ENCODE results near the gene PPP5C.
A peak's percentile ranks its signal among the peaks of the same experiment; 100 is the strongest.
"Not testable (repeated sequence)": the region's sequence is repeated elsewhere in the genome, so short reads cannot be mapped to it uniquely, and the experiment has no call there.

Gene PPP5C

GRCh38 chr19:46367426-46367825 lies 20.5 kb downstream of the PPP5C start:
- Mint-ChIP-seq H3K27ac (peak overlapping the region; percentile 32), H3K4me3 (no peak overlapping the region), H3K36me3 (peaks cover 33% of the 10 kb centered on the region), H3K9me3 (no peaks in the 10 kb centered on the region), H3K4me1 (peaks cover 57% of the 10 kb centered on the region)
- no peak for DNase-seq (ENCODE audit: low spot score in 2 of 2)
- ATAC-seq, result no peak

- DNase-seq (ENCODE audit: low spot score in 2 of 2), result no peak
- Mint-ChIP-seq H3K9me3 (no peaks in the 10 kb centered on the region), H3K36me3 (peaks cover 32% of the 10 kb centered on the region), H3K4me3 (no peak overlapping the region), H3K27ac (no peak overlapping the region), H3K4me1 (peaks cover 58% of the 10 kb centered on the region)
- ATAC-seq, result no peak
Observed at GRCh38 chr19:46368116-46368515, 21.2 kb downstream of the PPP5C start.

GRCh38 chr19:46369817-46370216 lies 22.9 kb downstream of the PPP5C start:
- Mint-ChIP-seq H3K4me3 (no peak overlapping the region), H3K4me1 (peaks cover 49% of the 10 kb centered on the region), H3K9me3 (no peaks in the 10 kb centered on the region), H3K36me3 (peaks cover 19% of the 10 kb centered on the region), H3K27ac (no peak overlapping the region)
- no peak for DNase-seq (ENCODE audit: low spot score in 2 of 2)
- ATAC-seq, result peak; percentile 67

DNA sequence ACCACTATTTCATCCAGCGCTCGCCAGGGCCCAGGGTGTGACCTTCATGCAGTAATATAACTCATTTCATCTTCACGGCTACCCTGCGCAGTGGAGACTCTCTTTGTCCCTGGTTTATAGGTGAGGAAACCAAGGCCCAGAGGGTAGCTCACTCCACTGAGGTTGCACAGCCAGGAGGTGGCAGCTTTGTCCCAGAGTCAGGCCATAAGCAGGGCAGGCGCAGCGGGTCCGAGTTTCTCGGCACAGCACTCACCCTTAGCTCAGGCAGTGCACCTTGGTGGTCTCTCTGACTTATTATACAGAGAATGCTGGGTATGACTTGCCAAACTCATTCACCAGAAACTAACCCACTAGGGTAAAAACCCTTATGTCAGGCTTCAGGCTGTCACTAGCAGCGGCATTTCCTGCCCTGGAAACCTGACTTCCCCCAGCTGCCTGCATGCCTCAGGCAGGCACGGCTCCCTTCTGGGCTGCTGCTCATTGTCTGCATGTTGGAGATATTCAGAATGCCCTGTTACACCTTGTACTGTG lies 24.5 kb downstream of the PPP5C start:
- H3K27ac Mint-ChIP-seq, result peak overlapping the region; percentile 65

DNA sequence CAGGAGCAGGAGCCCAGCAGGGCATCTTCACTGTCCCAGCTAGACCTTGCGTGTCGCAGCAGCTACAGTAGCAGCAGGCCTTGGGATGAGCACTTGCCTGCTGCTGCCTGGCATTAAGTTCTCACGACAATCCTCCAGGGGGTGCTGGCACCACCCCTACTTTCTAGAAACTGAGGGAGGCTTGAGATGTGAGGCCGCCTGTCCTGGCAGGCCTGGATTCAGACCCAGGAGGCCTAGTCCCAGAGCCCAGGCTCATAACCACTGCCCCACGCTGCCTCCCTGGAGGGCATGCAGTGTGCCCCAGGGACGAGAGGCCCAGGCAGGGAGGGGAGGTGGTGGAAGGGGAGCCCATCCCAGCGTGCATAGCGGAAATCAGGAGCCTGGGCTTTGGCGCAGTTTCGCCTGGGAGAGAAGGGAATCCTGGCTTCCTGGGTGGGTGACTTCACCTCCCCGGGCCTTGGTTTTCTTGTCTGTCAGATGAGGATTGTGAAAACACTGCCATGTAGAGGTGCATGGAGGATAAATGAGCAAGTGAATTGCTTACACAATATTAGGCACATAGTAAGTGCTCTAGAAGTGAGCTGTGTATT lies 26.1 kb downstream of the PPP5C start:
- H3K4me3 Mint-ChIP-seq, result no peak overlapping the region
- peaks cover 31% of the 10 kb centered on the region for H3K36me3 Mint-ChIP-seq
- ATAC-seq (no peak), DNase-seq (ENCODE audit: low spot score in 2 of 2) (no peak)
- peaks cover 38% of the 10 kb centered on the region for H3K4me1 Mint-ChIP-seq
- H3K27ac Mint-ChIP-seq, result peak overlapping the region; percentile 65
- H3K9me3 Mint-ChIP-seq, result no peaks in the 10 kb centered on the region

More for the DNA sequence above, 24.5 kb downstream of the PPP5C start:
- H3K9me3 Mint-ChIP-seq, result no peaks in the 10 kb centered on the region
- H3K4me1 Mint-ChIP-seq, result peaks cover 48% of the 10 kb centered on the region
- H3K36me3 Mint-ChIP-seq, result peaks cover 17% of the 10 kb centered on the region
- ATAC-seq (peak; percentile 80), DNase-seq (ENCODE audit: low spot score in 2 of 2) (no peak)
- H3K4me3 Mint-ChIP-seq, result no peak overlapping the region

DNA sequence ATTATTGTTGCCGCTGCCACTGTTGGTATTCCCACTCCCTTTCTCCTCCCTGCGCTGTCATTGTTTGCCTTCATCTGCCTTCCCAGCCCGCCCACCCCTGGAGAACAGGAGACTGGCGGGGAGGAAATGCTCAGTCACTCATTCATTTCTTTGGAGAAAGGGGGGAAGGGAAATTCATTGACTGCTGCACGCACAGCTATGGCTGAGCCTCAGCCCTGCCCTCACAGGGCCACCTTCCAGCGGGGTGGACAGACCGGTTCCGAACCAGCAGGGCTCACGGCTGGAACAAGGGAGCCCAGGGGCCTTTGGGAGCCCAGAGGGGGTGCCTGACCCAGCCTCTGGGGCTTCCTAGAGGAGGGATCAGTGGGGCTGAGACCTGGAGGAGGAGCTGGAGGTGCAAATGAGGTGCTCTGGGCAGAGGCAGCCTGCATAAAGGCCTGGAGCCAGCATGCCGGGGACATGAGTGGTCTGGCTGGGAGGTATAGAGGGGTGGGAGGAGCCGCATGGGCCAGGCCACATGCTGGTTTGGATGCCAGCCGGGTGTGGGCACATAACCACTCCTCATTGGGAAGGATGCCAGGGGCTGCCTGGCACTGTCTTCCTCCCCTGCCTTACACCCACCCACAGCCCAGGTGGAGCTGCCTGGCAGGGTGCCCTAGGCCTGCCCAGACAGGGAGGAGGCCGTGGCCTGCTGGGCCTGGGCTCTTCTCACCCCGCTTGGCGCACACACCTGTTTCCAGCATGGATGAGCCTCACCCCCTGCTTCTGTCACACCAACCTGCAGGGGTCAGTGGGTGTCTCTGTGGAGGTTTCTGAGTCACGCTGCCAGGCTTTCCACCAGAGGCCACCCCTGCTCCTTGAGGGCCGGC lies 26.8 kb downstream of the PPP5C start:
- DNase-seq (ENCODE audit: low spot score in 2 of 2), result no peak
- peaks cover 36% of the 10 kb centered on the region for H3K4me1 Mint-ChIP-seq
- H3K4me3 Mint-ChIP-seq, result no peak overlapping the region

GRCh38 chr19:46374536-46375475 lies 27.9 kb downstream of the PPP5C start:
- peak overlapping the region; percentile 14 for H3K27ac Mint-ChIP-seq
- H3K9me3 Mint-ChIP-seq, result no peaks in the 10 kb centered on the region
- no peak overlapping the region for H3K4me3 Mint-ChIP-seq
- peaks cover 49% of the 10 kb centered on the region for H3K36me3 Mint-ChIP-seq
- DNase-seq (ENCODE audit: low spot score in 2 of 2) (no peak), ATAC-seq (no peak)
- H3K4me1 Mint-ChIP-seq, result peaks cover 29% of the 10 kb centered on the region

More for the DNA sequence above, 26.8 kb downstream of the PPP5C start:
- ATAC-seq, result no peak
- H3K36me3 Mint-ChIP-seq, result peaks cover 38% of the 10 kb centered on the region
- H3K27ac Mint-ChIP-seq, result no peak overlapping the region
- H3K9me3 Mint-ChIP-seq, result no peaks in the 10 kb centered on the region

- not testable (repeated sequence) for H3K9me3 Mint-ChIP-seq; H3K4me3 Mint-ChIP-seq; ATAC-seq; DNase-seq (ENCODE audit: low spot score in 2 of 2)
- H3K36me3 Mint-ChIP-seq, result peaks cover 56% of the 10 kb centered on the region
- peaks cover 27% of the 10 kb centered on the region for H3K4me1 Mint-ChIP-seq
- peak overlapping the region; percentile 14 for H3K27ac Mint-ChIP-seq
Observed at GRCh38 chr19:46375476-46376067, 28.7 kb downstream of the PPP5C start.

DNA sequence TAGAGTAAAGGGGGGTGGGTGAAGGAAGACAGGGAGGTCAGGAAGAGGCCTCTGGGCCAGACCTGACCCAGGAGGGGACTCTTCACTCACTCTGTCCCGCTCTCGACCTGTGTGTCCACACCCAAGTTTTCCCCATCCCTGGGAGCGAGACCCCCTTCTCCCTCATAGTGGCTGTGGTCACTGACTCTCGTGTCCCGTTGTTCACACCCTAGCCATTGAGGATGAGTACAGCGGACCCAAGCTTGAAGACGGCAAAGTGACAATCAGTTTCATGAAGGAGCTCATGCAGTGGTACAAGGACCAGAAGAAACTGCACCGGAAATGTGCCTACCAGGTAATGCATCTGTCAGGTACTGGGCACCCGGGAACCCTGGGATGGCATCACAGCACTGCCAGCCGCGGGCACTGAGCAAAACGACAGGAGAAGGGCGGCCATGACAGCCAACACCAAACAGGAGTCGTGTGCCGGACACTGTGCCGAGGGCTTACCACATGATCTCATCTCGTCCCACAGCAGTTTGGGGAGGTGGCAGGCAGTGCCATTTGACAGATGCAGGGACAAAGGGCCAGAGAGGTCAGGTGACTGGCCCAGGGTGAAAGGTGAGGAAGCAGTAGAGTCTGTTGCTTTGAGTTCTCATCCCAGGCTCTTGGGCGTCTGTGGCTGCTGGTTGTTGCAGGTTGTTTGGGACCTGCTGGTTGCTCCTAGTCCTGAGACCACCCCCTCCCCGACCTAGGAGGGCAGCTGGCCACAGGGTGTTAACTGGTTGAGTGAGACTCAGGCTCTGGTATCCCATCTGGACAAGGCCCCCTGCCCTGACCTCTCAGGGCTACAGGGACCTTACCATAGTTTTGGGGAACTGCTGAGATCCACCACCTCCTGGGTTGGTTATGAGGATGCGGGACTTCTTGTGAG lies 29.6 kb downstream of the PPP5C start:
- Mint-ChIP-seq H3K27ac (peak overlapping the region; percentile 14), H3K36me3 (peaks cover 57% of the 10 kb centered on the region), H3K9me3 (no peaks in the 10 kb centered on the region), H3K4me1 (peaks cover 18% of the 10 kb centered on the region), H3K4me3 (no peak overlapping the region)
- no peak for DNase-seq (ENCODE audit: low spot score in 2 of 2)
- ATAC-seq, result no peak

GRCh38 chr19:46378268-46378667 lies 31.4 kb downstream of the PPP5C start:
- Mint-ChIP-seq H3K36me3 (peaks cover 74% of the 10 kb centered on the region), H3K4me3 (no peak overlapping the region), H3K4me1 (peaks cover 8% of the 10 kb centered on the region), H3K27ac (no peak overlapping the region), H3K9me3 (no peaks in the 10 kb centered on the region)
- no peak for DNase-seq (ENCODE audit: low spot score in 2 of 2)
- ATAC-seq, result no peak

- Mint-ChIP-seq H3K4me3 (no peak overlapping the region), H3K4me1 (peaks cover 8% of the 10 kb centered on the region), H3K27ac (peak overlapping the region; percentile 3), H3K36me3 (peaks cover 96% of the 10 kb centered on the region), H3K9me3 (no peaks in the 10 kb centered on the region)
- no peak for ATAC-seq
- DNase-seq (ENCODE audit: low spot score in 2 of 2), result no peak
Observed at GRCh38 chr19:46380690-46381089, 33.8 kb downstream of the PPP5C start.

GRCh38 chr19:46381346-46381745 lies 34.5 kb downstream of the PPP5C start:
- Mint-ChIP-seq H3K27ac (peak overlapping the region; percentile 3), H3K4me1 (peaks cover under 1% of the 10 kb centered on the region), H3K4me3 (no peak overlapping the region), H3K9me3 (no peaks in the 10 kb centered on the region), H3K36me3 (peaks cover 94% of the 10 kb centered on the region)
- DNase-seq (ENCODE audit: low spot score in 2 of 2), result no peak
- ATAC-seq, result no peak

DNA sequence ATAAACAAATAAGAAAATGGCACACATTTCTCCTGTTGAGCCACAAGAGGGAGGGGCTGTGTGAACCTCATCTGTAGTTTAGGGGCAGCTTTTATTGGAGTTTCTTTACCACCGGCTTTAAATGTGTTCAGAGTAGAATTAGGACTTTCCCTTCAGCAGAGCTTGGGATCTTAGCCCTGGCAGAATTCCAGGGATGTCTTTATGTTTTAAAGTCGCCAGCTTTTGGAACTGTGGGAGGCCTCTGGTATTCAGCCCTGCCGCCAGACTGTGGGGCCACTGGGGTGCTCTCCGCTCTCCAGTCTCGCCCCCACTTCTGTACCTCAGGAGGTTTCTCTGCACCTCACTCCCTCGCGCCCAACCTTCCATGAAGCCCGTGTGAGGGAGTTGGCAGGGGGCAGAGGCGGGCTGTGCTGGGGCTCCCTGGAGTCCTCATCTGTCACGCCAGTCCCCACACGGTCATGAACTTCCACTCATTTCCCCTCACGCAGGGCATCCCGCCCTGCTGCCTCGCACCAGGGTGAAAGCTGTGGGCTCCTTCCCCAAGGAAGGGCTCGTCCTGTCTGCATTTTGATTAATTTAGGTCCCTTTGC lies 35.0 kb downstream of the PPP5C start:
- ATAC-seq (no peak), DNase-seq (ENCODE audit: low spot score in 2 of 2) (no peak)
- Mint-ChIP-seq H3K27ac (no peak overlapping the region), H3K4me1 (no peaks in the 10 kb centered on the region), H3K4me3 (no peak overlapping the region), H3K36me3 (peaks cover 93% of the 10 kb centered on the region), H3K9me3 (no peaks in the 10 kb centered on the region)

Measured in stimulated activated effector memory CD8-positive, alpha-beta T cell treated with anti-CD3 and anti-CD28 coated beads, Interleukin-12 subunit alpha, Interleukin-12 subunit beta, amount 100 ng/mL, for 72 hours (primary cell).